Upper lobe of right lung (tissue), 1 donor: ENCODE measurements around the gene WWOX. TPM values are rescaled to one million over a fixed set of nuclear protein-coding genes. Genes with fewer than 3 reads are reported as not detected.
"Not testable (repeated sequence)": the region's sequence is repeated elsewhere in the genome, so short reads cannot be mapped to it uniquely, and the experiment has no call there.

Source experiments
- ATAC-seq: fragments of 200-7000 bp; cut with Tn5 transposase; one replicate; pipeline ENCODE4 v1.9.1; 2020; ENCODE audit warnings: mild to moderate bottlenecking, moderate library complexity
- DNase-seq: peaks from one replicate; pipeline ENCODE4 v3.0.0-alpha.2; 2020
- H3K27ac ChIP-seq: fragments of 200-600 bp; one replicate; pipeline ENCODE4 v1.8.0; 2022
- H3K27me3 ChIP-seq: fragments of 200-600 bp; one replicate; pipeline ENCODE4 v1.8.0; 2022; ENCODE audit warnings: mild to moderate bottlenecking
- H3K36me3 ChIP-seq: fragments of 200-600 bp; one replicate; pipeline ENCODE4 v1.8.0; 2022
- H3K4me1 ChIP-seq: fragments of 200-600 bp; one replicate; pipeline ENCODE4 v1.8.0; 2022
- H3K4me3 ChIP-seq: fragments of 200-600 bp; one replicate; pipeline ENCODE4 v1.8.0; 2022; ENCODE audit warnings: mild to moderate bottlenecking
- H3K9me3 ChIP-seq: fragments of 200-600 bp; one replicate; pipeline ENCODE4 v1.8.0; 2022
- intact Hi-C: fragments of 100-400 bp; cut with DNase I; formaldehyde crosslinking; loops from one replicate; pipeline ENCODE4 v1.11.0; 2022
- total RNA-seq: library from RNA; stranded (reverse); fragmentation: NEBNext Ultra II Directional; extraction: Animal tissue kit (Norgen Biotek cat#: 25700); gene quantifications from one replicate; pipeline ENCODE4 v1.2.1, GENCODE V29; 2021
- TF ChIP-seq, protein P1 (sequence below): fragments of 200-600 bp; IDR thresholded peaks from one replicate; pipeline ENCODE4 v1.8.0; 2022; ENCODE audit warnings: antibody characterized with exemption
- donor health status: DM: no; HTN: yes; CAD: no; lungs with severe emphysema.

Gene WWOX
- total RNA-seq, 1 donor from 2014 or later = 17.0 TPM

DNA sequence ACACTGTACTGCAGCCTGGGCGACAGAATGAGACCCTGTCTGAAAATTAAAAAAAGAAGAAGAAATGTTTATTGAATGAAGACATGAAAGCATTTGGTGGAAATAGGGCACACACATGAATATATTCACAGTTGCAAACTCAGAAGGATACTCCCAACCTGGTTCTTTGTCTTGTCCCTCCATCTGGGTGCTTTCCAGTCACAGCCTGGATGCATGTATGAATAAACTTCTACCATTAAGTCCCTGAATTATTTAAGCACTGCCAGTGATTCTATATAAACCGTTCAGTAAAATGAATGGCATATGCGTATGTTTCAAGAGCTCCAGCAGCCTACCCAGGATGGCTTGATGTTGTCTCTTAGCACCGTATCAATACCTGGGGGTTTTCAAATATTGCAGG lies 591.1 kb downstream of the WWOX start:
- TF ChIP-seq, protein P1, sequence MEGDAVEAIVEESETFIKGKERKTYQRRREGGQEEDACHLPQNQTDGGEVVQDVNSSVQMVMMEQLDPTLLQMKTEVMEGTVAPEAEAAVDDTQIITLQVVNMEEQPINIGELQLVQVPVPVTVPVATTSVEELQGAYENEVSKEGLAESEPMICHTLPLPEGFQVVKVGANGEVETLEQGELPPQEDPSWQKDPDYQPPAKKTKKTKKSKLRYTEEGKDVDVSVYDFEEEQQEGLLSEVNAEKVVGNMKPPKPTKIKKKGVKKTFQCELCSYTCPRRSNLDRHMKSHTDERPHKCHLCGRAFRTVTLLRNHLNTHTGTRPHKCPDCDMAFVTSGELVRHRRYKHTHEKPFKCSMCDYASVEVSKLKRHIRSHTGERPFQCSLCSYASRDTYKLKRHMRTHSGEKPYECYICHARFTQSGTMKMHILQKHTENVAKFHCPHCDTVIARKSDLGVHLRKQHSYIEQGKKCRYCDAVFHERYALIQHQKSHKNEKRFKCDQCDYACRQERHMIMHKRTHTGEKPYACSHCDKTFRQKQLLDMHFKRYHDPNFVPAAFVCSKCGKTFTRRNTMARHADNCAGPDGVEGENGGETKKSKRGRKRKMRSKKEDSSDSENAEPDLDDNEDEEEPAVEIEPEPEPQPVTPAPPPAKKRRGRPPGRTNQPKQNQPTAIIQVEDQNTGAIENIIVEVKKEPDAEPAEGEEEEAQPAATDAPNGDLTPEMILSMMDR = no peak
- H3K27ac ChIP-seq = no peak overlapping the region
- no peaks in the 10 kb centered on the region for H3K36me3 ChIP-seq
- H3K4me1 ChIP-seq = no peaks in the 10 kb centered on the region
- no peak overlapping the region for H3K4me3 ChIP-seq
- intact Hi-C loops = no loop called here
- H3K9me3 ChIP-seq = no peaks in the 10 kb centered on the region
- H3K27me3 ChIP-seq = no peaks in the 10 kb centered on the region
- no peak for ATAC-seq
- no peak for DNase-seq

DNA sequence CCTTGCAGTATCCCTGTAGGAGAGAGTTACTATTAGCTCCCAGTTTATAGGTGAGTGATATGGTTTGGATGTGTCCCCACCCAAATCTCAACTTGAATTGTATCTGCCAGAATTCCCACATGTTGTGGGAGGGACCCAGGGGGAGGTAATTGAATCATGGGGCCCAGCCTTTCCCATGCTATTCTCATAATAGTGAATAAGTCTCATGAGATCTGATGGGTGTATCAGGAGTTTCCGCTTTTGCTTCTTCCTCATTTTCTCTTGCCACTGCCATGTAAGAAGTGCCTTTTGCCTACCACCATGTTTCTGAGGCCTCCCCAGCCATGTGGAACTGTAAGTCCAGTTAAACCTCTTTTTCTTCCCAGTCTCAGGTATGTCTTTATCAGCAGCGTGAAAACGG lies 592.3 kb downstream of the WWOX start:
- H3K36me3 ChIP-seq, H3K27me3 ChIP-seq, ATAC-seq, H3K27ac ChIP-seq, H3K4me1 ChIP-seq, H3K4me3 ChIP-seq, intact Hi-C loops, DNase-seq, H3K9me3 ChIP-seq: not testable (repeated sequence)

DNA sequence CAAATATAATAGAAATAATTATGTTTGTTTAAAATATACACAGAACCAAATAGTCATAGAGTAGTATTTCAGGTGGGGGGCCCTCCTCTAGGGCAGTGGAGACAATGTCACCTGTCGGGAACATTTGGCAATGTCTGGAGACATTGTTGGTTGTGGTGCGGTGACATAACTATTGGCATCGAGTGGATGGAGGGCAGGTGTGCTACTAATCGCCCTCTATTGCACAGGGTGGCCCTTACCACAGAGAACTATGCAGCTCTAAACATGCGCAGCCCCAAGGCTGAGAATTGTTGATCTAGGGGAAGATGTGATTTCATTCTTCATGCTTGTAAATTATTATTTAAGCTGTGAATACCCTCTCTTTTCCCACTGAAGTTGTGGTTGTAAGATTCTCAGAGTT lies 594.0 kb downstream of the WWOX start:
- no peaks in the 10 kb centered on the region for H3K36me3 ChIP-seq
- no peak for ATAC-seq
- H3K27me3 ChIP-seq = no peaks in the 10 kb centered on the region
- H3K4me3 ChIP-seq = no peak overlapping the region
- H3K27ac ChIP-seq = no peak overlapping the region
- H3K4me1 ChIP-seq = no peaks in the 10 kb centered on the region
- no peak for DNase-seq
- TF ChIP-seq, protein P1 = no peak
- intact Hi-C loops = no loop called here
- H3K9me3 ChIP-seq = no peaks in the 10 kb centered on the region

DNA sequence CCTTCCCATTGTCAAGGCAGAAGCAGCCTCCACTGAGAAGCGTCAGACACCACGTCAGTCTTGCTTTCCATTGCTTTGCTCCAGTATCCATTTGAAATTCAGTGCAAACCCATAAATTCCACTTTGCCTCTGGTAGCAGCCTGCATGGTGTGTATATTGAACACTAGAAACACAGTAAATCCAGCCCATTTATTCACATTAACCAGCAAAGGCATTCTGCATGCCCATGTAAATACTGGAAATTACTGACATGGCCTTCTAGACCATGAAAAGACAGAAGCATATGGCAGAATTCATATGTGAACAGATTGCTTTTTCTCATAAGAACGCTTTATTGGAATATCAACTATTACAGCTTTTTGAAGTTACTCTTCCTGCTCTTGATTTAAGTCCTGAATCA lies 595.0 kb downstream of the WWOX start:
- Histone ChIP-seq H3K27me3 (no peaks in the 10 kb centered on the region), H3K4me3 (no peak overlapping the region), H3K27ac (no peak overlapping the region), H3K36me3 (no peaks in the 10 kb centered on the region), H3K9me3 (no peaks in the 10 kb centered on the region), H3K4me1 (no peaks in the 10 kb centered on the region)
- DNase-seq = no peak
- TF ChIP-seq, protein P1 = no peak
- no peak for ATAC-seq
- intact Hi-C loops = no loop called here

DNA sequence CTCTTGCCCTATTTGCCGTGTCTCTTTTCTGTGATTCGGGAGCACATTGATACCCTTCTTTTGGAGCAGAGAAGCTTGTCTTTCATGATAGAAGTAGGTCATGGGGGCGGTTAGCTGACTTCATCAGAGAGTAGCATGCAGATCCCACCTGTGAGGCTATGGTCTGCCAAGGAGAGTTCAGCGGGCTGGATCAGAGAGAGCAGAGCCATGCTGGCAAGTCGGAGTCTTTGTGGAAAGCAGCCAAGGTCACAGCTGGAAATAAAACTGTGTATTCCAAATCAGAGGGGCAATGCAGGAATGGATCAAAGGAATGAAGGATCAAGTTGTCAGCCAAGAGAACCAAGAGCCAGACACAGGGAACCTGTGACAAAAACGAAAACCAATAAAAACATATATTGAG lies 595.9 kb downstream of the WWOX start:
- H3K27me3 ChIP-seq = no peaks in the 10 kb centered on the region
- no peaks in the 10 kb centered on the region for H3K9me3 ChIP-seq
- intact Hi-C loops = no loop called here
- no peak overlapping the region for H3K4me3 ChIP-seq
- no peak overlapping the region for H3K27ac ChIP-seq
- TF ChIP-seq, protein P1 = no peak
- DNase-seq = no peak
- no peaks in the 10 kb centered on the region for H3K36me3 ChIP-seq
- ATAC-seq = no peak
- no peaks in the 10 kb centered on the region for H3K4me1 ChIP-seq

DNA sequence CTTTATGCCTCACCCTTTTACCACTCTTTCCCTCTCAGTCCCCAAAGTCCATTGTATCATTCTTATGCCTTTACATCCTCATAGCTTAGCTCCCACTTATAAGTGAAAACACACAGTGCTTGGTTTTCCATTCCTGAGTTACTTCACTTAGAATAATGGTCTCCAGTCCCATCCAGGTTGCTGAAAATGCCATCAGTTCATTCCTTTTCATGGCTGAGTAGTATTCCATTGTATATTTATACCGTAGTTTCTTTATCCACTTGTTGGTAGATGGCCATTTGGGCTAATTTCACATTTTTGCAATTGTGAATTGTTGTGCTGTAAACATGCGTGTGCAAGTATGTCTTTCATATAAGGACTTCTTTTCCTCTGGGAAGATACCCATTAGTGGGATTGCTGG lies 597.3 kb downstream of the WWOX start:
- ATAC-seq (no peak), DNase-seq (no peak)
- TF ChIP-seq, protein P1 = no peak
- H3K9me3 ChIP-seq = no peaks in the 10 kb centered on the region
- no peaks in the 10 kb centered on the region for H3K36me3 ChIP-seq
- no peaks in the 10 kb centered on the region for H3K4me1 ChIP-seq
- intact Hi-C loops = no loop called here
- H3K4me3 ChIP-seq = no peak overlapping the region
- H3K27me3 ChIP-seq = no peaks in the 10 kb centered on the region
- H3K27ac ChIP-seq = no peak overlapping the region
